ENCODE data around the gene OR4C6. TPM values are rescaled to one million over a fixed set of nuclear protein-coding genes. Genes with fewer than 3 reads are reported as not detected.

The OR4C6 gene
- total RNA-seq, result not detected

GRCh38 chr11:55661901-55662300, at the start of gene OR4C6:
TSS of gene OR4C6 (plus strand) at chr11:55662201. CDS start at chr11:55665167, 2,966 bp downstream.
- no peak for DNase-seq (ENCODE audit: low spot score)

GRCh38 chr11:55624531-55624930, 37.5 kb upstream of the OR4C6 start:
- DNase-seq (ENCODE audit: low spot score), result no peak

- no peak for DNase-seq (ENCODE audit: low spot score)
These were observed 27.2 kb upstream of the OR4C6 start, which contains the start of gene OR4P4 for GRCh38 chr11:55634813-55635212. TSS of gene OR4P4 (plus strand) at chr11:55635113.

GRCh38 chr11:55648027-55648426, 14.0 kb upstream of the OR4C6 start, which contains the start of gene OR4S2:
TSS of gene OR4S2 (plus strand) at chr11:55648327. CDS start at chr11:55650904, 2,577 bp downstream.
- no peak for DNase-seq (ENCODE audit: low spot score)

- no peak for DNase-seq (ENCODE audit: low spot score)
These were observed 9.4 kb upstream of the OR4C6 start for GRCh38 chr11:55652560-55652959.

GRCh38 chr11:55655096-55655495, 6.9 kb upstream of the OR4C6 start:
- DNase-seq (ENCODE audit: low spot score), result no peak

- DNase-seq (ENCODE audit: low spot score), result no peak
These were observed 3.9 kb upstream of the OR4C6 start for GRCh38 chr11:55658031-55658573.

GRCh38 chr11:55658608-55659007, 3.4 kb upstream of the OR4C6 start:
- no peak for DNase-seq (ENCODE audit: low spot score)

GRCh38 chr11:55669376-55669775, 7.4 kb downstream of the OR4C6 start:
- DNase-seq (ENCODE audit: low spot score), result no peak

- DNase-seq (ENCODE audit: low spot score), result no peak
These were observed 11.9 kb downstream of the OR4C6 start for GRCh38 chr11:55673860-55674259.

- no peak for DNase-seq (ENCODE audit: low spot score)
These were observed 35.8 kb downstream of the OR4C6 start for GRCh38 chr11:55697817-55698216.

- no peak for DNase-seq (ENCODE audit: low spot score)
These were observed 39.4 kb downstream of the OR4C6 start for GRCh38 chr11:55701429-55701828.

GRCh38 chr11:55707029-55707428, 45.0 kb downstream of the OR4C6 start:
- DNase-seq (ENCODE audit: low spot score), result no peak

GRCh38 chr11:55714982-55715888, 53.2 kb downstream of the OR4C6 start:
- no peak for DNase-seq (ENCODE audit: low spot score)

Other genes starting within 250 kb of the OR4C6 start
- not detected for gene OR4C15, start 107.7 kb upstream of the OR4C6 start, total RNA-seq
- gene OR4C16, start 90.1 kb upstream of the OR4C6 start, total RNA-seq, result not detected
- not detected for gene OR4C11, start 54.6 kb upstream of the OR4C6 start, total RNA-seq
- not detected for gene OR4P4, start 27.1 kb upstream of the OR4C6 start, total RNA-seq
- not detected for gene OR4S2, start 13.9 kb upstream of the OR4C6 start, total RNA-seq
- gene OR5D13, start 111.2 kb downstream of the OR4C6 start, total RNA-seq, result not detected
- gene OR5D14, start 133.4 kb downstream of the OR4C6 start, total RNA-seq, result not detected
- not detected for gene OR5L1, start 149.2 kb downstream of the OR4C6 start, total RNA-seq
- gene OR5D18, start 157.4 kb downstream of the OR4C6 start, total RNA-seq, result not detected
- gene OR5L2, start 165.0 kb downstream of the OR4C6 start, total RNA-seq, result not detected
- gene OR5D16, start 176.6 kb downstream of the OR4C6 start, total RNA-seq, result not detected
- gene TRIM51, start 221.1 kb downstream of the OR4C6 start, total RNA-seq, result not detected

Data from mucosa of gallbladder (tissue), 1 donor.